ENCODE measurements around the gene ECEL1. TPM values are rescaled to one million over a fixed set of nuclear protein-coding genes. Genes with fewer than 3 reads are reported as not detected.

ECEL1 gene
- total RNA-seq, 1 donor from 2014 or later = 0.50 TPM

GRCh38 chr2:232501794-232502390 lies 14.3 kb upstream of the ECEL1 start:
- DNase-seq (ENCODE audit: low spot score) = no peak
- H3K4me3 Mint-ChIP-seq (ENCODE audit: low read depth) = no peak overlapping the region
- peaks cover 13% of the 10 kb centered on the region for H3K4me1 Mint-ChIP-seq (ENCODE audit: low read depth)
- no peaks in the 10 kb centered on the region for H3K36me3 Mint-ChIP-seq (ENCODE audit: low read depth)
- no peak overlapping the region for H3K27ac Mint-ChIP-seq
- H3K27me3 Mint-ChIP-seq (ENCODE audit: low read depth) = peaks cover 30% of the 10 kb centered on the region
- intact Hi-C loops (cut with micrococcal nuclease) = no loop called here
- H3K9me3 Mint-ChIP-seq = no peaks in the 10 kb centered on the region

- no peak overlapping the region for H3K27ac Mint-ChIP-seq
- H3K9me3 Mint-ChIP-seq = no peaks in the 10 kb centered on the region
- intact Hi-C loops (cut with micrococcal nuclease) = no loop called here
- H3K4me3 Mint-ChIP-seq (ENCODE audit: low read depth) = no peak overlapping the region
- peaks cover 13% of the 10 kb centered on the region for H3K4me1 Mint-ChIP-seq (ENCODE audit: low read depth)
- H3K36me3 Mint-ChIP-seq (ENCODE audit: low read depth) = no peaks in the 10 kb centered on the region
- H3K27me3 Mint-ChIP-seq (ENCODE audit: low read depth) = peaks cover 30% of the 10 kb centered on the region
- no peak for DNase-seq (ENCODE audit: low spot score)
Observed at GRCh38 chr2:232501331-232501771, 13.7 kb upstream of the ECEL1 start.

GRCh38 chr2:232498452-232498851 lies 10.8 kb upstream of the ECEL1 start:
- Mint-ChIP-seq H3K4me3 (ENCODE audit: low read depth) (no peak overlapping the region), H3K9me3 (no peaks in the 10 kb centered on the region), H3K36me3 (ENCODE audit: low read depth) (no peaks in the 10 kb centered on the region), H3K27ac (no peak overlapping the region), H3K27me3 (ENCODE audit: low read depth) (peaks cover 8% of the 10 kb centered on the region), H3K4me1 (ENCODE audit: low read depth) (peaks cover 4% of the 10 kb centered on the region)
- intact Hi-C loops (cut with micrococcal nuclease) = no loop called here
- DNase-seq (ENCODE audit: low spot score) = no peak

DNA sequence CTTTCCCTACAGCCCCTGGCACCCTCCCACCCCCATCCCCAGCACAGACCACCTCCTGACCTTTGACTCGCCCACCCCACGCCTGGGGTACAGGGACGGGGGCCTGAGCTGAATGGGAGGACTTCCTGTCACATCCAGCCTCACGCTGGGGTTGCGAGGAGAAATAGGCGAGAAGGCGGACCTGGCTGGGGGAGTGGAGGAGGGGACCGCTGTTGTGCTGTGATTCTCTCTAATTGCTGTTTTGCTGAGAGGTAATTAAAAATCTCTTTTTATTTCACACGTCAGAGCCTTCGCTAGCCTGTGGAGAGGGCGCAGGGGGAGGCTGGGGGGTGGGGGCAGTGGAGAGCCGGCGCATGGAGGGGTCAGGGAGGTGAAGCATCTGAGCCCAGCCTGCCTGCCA lies 9.7 kb upstream of the ECEL1 start:
- peaks cover 5% of the 10 kb centered on the region for H3K27me3 Mint-ChIP-seq (ENCODE audit: low read depth)
- no peak for DNase-seq (ENCODE audit: low spot score)
- no peak overlapping the region for H3K27ac Mint-ChIP-seq
- intact Hi-C loops (cut with micrococcal nuclease) = no loop called here
- H3K9me3 Mint-ChIP-seq = no peaks in the 10 kb centered on the region
- no peak overlapping the region for H3K4me3 Mint-ChIP-seq (ENCODE audit: low read depth)
- no peaks in the 10 kb centered on the region for H3K36me3 Mint-ChIP-seq (ENCODE audit: low read depth)
- H3K4me1 Mint-ChIP-seq (ENCODE audit: low read depth) = peaks cover 1% of the 10 kb centered on the region

DNA sequence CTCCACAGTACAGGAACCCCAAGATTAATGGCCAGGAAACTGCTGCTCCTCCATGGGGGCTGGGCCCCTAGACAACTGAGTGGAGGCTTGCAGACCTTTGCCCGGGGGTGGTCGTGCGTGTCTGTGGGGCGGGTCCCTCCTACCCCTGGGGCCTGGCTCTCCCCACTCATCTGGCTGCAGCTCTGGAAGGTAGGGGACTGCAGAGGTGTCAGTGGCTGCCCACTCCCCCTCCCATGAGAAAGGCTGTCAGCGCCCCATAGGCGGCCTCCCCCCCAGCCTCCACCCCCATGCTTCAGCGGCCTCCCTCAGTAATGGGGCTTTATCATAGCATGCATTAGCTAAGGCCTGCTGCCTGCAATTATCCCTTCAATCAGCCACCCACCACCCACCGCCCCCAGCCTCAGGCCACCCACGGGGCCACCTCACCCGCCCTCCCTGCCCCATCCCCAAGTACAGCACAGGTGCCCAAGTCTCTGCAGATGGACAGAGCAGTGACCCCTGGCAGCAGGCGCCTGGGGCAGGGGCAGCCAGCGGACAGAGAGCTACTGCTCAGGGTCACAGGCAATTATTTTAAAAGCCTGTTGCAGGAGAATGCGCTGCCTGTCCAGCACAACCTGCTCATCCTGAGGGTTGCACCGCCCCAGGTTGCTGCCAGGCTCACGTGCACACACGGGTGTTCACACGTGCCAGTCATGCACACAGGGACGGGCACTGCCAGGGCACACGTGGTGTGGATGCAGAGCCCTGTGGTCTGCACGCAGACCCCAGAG lies 9.1 kb upstream of the ECEL1 start:
- no peaks in the 10 kb centered on the region for H3K36me3 Mint-ChIP-seq (ENCODE audit: low read depth)
- peaks cover 5% of the 10 kb centered on the region for H3K27me3 Mint-ChIP-seq (ENCODE audit: low read depth)
- H3K4me1 Mint-ChIP-seq (ENCODE audit: low read depth) = no peaks in the 10 kb centered on the region
- no peak overlapping the region for H3K4me3 Mint-ChIP-seq (ENCODE audit: low read depth)
- intact Hi-C loops (cut with micrococcal nuclease) = no loop called here
- no peaks in the 10 kb centered on the region for H3K9me3 Mint-ChIP-seq
- H3K27ac Mint-ChIP-seq = no peak overlapping the region
- DNase-seq (ENCODE audit: low spot score) = no peak

- H3K27ac Mint-ChIP-seq = no peak overlapping the region
- H3K4me1 Mint-ChIP-seq (ENCODE audit: low read depth) = no peaks in the 10 kb centered on the region
- H3K9me3 Mint-ChIP-seq = no peaks in the 10 kb centered on the region
- peaks cover 5% of the 10 kb centered on the region for H3K27me3 Mint-ChIP-seq (ENCODE audit: low read depth)
- no peaks in the 10 kb centered on the region for H3K36me3 Mint-ChIP-seq (ENCODE audit: low read depth)
- no peak for DNase-seq (ENCODE audit: low spot score)
- H3K4me3 Mint-ChIP-seq (ENCODE audit: low read depth) = no peak overlapping the region
- intact Hi-C loops (cut with micrococcal nuclease) = no loop called here
Observed at GRCh38 chr2:232495292-232495691, 7.7 kb upstream of the ECEL1 start.

DNA sequence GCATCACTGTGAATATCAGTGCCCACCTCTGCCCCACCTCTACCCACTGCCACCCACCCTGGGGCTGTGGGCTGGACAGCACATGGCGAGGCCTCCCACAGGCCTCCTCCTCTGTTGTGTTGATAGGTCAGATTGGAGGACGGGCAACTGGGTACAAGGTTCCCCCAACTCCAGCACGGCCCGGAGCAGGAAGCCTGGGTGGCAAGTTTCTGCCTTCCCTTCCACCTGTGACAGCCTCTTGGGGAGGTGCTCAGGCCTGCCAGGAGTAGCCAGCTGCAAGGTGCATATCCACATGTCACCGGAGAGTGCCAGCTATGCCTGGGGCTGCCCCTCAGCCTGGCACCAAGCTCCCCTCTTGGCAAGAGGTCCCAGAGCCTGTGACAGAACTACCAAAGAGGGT lies 6.9 kb upstream of the ECEL1 start:
- Mint-ChIP-seq H3K27me3 (ENCODE audit: low read depth) (peaks cover 7% of the 10 kb centered on the region), H3K27ac (no peak overlapping the region), H3K9me3 (no peaks in the 10 kb centered on the region), H3K36me3 (ENCODE audit: low read depth) (no peaks in the 10 kb centered on the region), H3K4me3 (ENCODE audit: low read depth) (no peak overlapping the region), H3K4me1 (ENCODE audit: low read depth) (no peaks in the 10 kb centered on the region)
- intact Hi-C loops (cut with micrococcal nuclease) = no loop called here
- no peak for DNase-seq (ENCODE audit: low spot score)

- H3K4me3 Mint-ChIP-seq (ENCODE audit: low read depth) = no peak overlapping the region
- H3K36me3 Mint-ChIP-seq (ENCODE audit: low read depth) = no peaks in the 10 kb centered on the region
- intact Hi-C loops (cut with micrococcal nuclease) = no loop called here
- H3K4me1 Mint-ChIP-seq (ENCODE audit: low read depth) = no peaks in the 10 kb centered on the region
- H3K27ac Mint-ChIP-seq = no peak overlapping the region
- H3K27me3 Mint-ChIP-seq (ENCODE audit: low read depth) = peaks cover 12% of the 10 kb centered on the region
- DNase-seq (ENCODE audit: low spot score) = no peak
- no peaks in the 10 kb centered on the region for H3K9me3 Mint-ChIP-seq
Observed at GRCh38 chr2:232493701-232494474, 6.3 kb upstream of the ECEL1 start.

GRCh38 chr2:232492963-232493700 lies 5.5 kb upstream of the ECEL1 start:
- DNase-seq (ENCODE audit: low spot score) = no peak
- H3K9me3 Mint-ChIP-seq = no peaks in the 10 kb centered on the region
- no peak overlapping the region for H3K27ac Mint-ChIP-seq
- H3K27me3 Mint-ChIP-seq (ENCODE audit: low read depth) = peaks cover 19% of the 10 kb centered on the region
- no peaks in the 10 kb centered on the region for H3K4me1 Mint-ChIP-seq (ENCODE audit: low read depth)
- H3K36me3 Mint-ChIP-seq (ENCODE audit: low read depth) = no peaks in the 10 kb centered on the region
- intact Hi-C loops (cut with micrococcal nuclease) = no loop called here
- H3K4me3 Mint-ChIP-seq (ENCODE audit: low read depth) = no peak overlapping the region

DNA sequence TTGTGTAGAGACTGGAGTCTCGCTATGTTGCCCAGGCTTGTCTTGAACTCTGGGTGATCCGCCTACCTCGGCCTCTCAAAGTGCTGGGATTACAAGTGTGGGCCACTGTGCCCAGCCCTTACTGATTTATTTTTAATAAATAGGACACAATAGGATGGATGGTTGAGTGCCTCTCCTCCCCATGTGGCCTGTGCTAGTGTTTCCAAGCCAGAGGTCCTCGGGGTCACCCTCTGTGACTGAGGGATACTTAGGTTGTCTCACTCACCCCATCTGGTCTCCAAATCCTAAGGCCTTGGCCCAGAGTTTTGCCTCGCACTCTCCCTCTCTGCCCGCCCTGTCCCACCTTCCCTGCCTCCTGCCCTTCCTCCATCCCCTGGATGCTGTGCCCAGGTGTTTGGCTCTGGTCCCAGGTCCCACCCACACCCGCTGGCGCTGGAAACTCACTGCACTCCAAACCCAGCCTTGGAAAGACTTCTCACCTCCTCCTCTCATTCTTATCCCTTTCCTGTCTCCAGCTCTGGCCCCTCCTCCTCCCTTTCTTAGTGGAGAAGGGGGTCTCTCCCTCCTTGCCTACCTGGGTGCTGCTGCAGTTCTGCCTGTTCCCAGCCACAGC lies 4.7 kb upstream of the ECEL1 start:
- intact Hi-C loops (cut with micrococcal nuclease) = no loop called here
- Mint-ChIP-seq H3K4me3 (ENCODE audit: low read depth) (no peak overlapping the region), H3K36me3 (ENCODE audit: low read depth) (no peaks in the 10 kb centered on the region), H3K9me3 (no peaks in the 10 kb centered on the region), H3K4me1 (ENCODE audit: low read depth) (no peaks in the 10 kb centered on the region), H3K27ac (no peak overlapping the region), H3K27me3 (ENCODE audit: low read depth) (peaks cover 21% of the 10 kb centered on the region)
- DNase-seq (ENCODE audit: low spot score) = no peak

DNA sequence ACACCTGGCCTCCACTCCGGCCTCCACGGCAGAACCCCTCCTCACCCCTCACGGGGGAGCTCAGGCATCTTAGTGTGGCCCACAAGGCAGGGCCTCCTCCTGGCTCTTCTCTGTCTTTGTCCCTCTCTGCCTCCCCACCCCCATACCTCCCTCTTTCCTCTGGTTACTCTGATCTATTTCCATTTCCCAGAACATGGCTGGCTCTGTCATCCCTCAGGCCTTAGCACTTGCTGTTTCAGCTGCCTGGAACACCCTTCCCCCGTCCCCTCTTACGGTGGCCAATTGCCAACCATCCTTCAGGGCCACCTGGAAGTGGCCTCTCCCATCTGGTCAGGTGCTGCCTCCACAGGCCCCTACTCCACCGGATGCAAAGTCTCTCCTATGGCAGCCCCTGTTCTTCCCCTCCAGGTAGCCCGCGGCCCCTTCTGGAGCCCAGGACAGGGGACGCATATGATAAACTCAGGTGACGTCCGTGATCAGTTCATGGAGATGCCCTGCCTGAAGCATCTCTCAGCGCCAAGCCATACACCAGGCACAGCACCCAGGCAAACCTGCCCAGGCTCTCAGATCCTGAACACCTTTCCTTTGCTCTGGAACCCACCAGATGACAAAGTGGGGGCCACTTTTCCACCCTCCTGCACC lies 3.6 kb upstream of the ECEL1 start:
- Mint-ChIP-seq H3K27ac (no peak overlapping the region), H3K36me3 (ENCODE audit: low read depth) (no peaks in the 10 kb centered on the region), H3K27me3 (ENCODE audit: low read depth) (peaks cover 21% of the 10 kb centered on the region), H3K9me3 (no peaks in the 10 kb centered on the region), H3K4me3 (ENCODE audit: low read depth) (no peak overlapping the region), H3K4me1 (ENCODE audit: low read depth) (no peaks in the 10 kb centered on the region)
- intact Hi-C loops (cut with micrococcal nuclease) = no loop called here
- no peak for DNase-seq (ENCODE audit: low spot score)
